ENCODE data around the gene ZNF579. TPM values are rescaled to one million over a fixed set of nuclear protein-coding genes. Genes with fewer than 3 reads are reported as not detected.

Gene ZNF579
- total and polyA plus RNA-seq, 9 of the 15 experiments (the other 6 are each of a cell fraction or from before 2014, with no cell fraction given): 0.06 to 15.9 (median 1.6) TPM

DNA sequence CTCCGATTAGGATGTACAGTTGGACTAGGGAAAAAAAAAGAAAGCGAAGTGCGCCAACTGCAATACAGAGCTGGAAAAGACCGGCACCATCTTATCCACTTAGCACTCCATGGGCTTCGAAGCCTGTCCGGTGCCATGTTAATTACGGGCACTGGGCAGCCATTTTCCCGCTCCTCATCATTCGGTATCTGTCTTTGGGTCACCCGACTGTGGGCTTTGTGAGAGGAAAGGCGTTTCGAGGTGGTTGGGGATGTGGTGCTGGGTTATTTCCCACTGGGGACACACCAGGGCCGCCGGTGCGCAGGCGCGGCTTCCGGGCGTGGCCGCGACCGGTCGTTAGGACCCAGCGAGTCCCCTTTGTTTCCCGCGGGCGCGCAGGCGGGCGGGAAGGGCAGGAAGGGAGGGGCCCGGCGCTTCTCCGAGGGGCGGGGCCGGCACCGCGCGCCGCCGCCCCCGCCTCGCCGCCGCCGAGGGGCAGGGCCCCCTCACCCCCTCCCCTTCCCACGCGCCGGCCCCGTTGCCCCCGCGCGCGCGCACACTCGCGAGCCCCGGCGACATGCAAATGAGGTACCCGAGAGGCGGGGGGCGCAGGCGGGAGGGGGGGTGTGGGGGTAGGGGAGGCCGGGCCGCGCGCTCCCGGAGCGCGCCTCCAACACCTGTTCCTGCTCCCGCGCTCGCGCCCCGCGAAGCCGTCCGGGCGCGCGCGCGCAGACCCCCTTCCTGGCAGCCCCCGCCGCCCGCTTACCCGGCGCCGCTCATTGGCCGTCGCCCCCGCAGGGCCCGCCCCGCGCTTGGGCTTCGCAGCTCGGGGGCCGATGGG lies 19.4 kb upstream of the ZNF579 start, which contains the start of gene ZNF524 (continued):
- TF ChIP-seq ESRRB (CRISPR knock-in tag; IDR thresholded peaks at IDR 0.05; ENCODE audit: borderline replicate concordance) (no peak), ARID2 (IDR thresholded peaks at IDR 0.05) (no peak), SMARCB1 (IDR thresholded peaks at IDR 0.05; ENCODE audit: insufficient read length, low read depth) (no peak), RHOXF2B (CRISPR knock-in tag; conservative IDR thresholded peaks at IDR 0.05) (no peak), TRIM24 (IDR thresholded peaks at IDR 0.05) (0 out of 4 replicates have a peak, but pooled peaks of 1 of the 2 experiments have one; percentile 32), CHD1 (IDR thresholded peaks at IDR 0.05; ENCODE audit: low read length) (peak; percentile 59), FOXP1 (CRISPR knock-in tag; IDR thresholded peaks at IDR 0.05) (peak; percentile 16; the same call in 1 of the 2 replicates), POLR2AphosphoS5 (IDR thresholded peaks at IDR 0.05; ENCODE audit: control insufficient read depth, insufficient read depth, low read depth, low read length) (no peak), HMGN3 (IDR thresholded peaks at IDR 0.05; ENCODE audit: borderline replicate concordance, extremely low read depth, insufficient read length, low read depth, low read length) (no peak), FOXA3 (CRISPR knock-in tag; conservative IDR thresholded peaks at IDR 0.05 in 1 of 2, IDR thresholded peaks at IDR 0.05 in 1 of 2) (no peak), ZNF224 (CRISPR knock-in tag; IDR thresholded peaks at IDR 0.05) (no peak), RBM14 (IDR thresholded peaks at IDR 0.05; ENCODE audit: borderline replicate concordance, insufficient read depth, low read depth, low read length) (no peak), ZNF133 (CRISPR knock-in tag; IDR thresholded peaks at IDR 0.05) (no peak), RBBP5 (IDR thresholded peaks at IDR 0.05; ENCODE audit: borderline replicate concordance, insufficient read depth, low read length, poor library complexity, severe bottlenecking) (peak; percentile 50), THRAP3 (IDR thresholded peaks at IDR 0.05; ENCODE audit: borderline replicate concordance) (no peak), SIRT6 (IDR thresholded peaks at IDR 0.05; ENCODE audit: low read depth, low read length) (no peak), FOXJ2 (tag; IDR thresholded peaks at IDR 0.05) (peak; percentile 85), CBX8 (IDR thresholded peaks at IDR 0.05; ENCODE audit: borderline replicate concordance, extremely low read depth, low read depth, low read length, poor library complexity, severe bottlenecking) (no peak), WHSC1 (IDR thresholded peaks at IDR 0.05; ENCODE audit: low read length) (no peak), MIER1 (IDR thresholded peaks at IDR 0.05; ENCODE audit: low read depth) (no peak), TARDBP (IDR thresholded peaks at IDR 0.05) (no peak)
- TF ChIP-seq, protein P1, sequence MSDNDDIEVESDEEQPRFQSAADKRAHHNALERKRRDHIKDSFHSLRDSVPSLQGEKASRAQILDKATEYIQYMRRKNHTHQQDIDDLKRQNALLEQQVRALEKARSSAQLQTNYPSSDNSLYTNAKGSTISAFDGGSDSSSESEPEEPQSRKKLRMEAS (CRISPR knock-in tag; IDR thresholded peaks at IDR 0.05): no peak; the same call in none of the 2 replicates
- TF ChIP-seq, protein P2, sequence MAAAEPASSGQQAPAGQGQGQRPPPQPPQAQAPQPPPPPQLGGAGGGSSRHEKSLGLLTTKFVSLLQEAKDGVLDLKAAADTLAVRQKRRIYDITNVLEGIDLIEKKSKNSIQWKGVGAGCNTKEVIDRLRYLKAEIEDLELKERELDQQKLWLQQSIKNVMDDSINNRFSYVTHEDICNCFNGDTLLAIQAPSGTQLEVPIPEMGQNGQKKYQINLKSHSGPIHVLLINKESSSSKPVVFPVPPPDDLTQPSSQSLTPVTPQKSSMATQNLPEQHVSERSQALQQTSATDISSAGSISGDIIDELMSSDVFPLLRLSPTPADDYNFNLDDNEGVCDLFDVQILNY (CRISPR knock-in tag; IDR thresholded peaks at IDR 0.05): no peak
- TF ChIP-seq, protein P3, sequence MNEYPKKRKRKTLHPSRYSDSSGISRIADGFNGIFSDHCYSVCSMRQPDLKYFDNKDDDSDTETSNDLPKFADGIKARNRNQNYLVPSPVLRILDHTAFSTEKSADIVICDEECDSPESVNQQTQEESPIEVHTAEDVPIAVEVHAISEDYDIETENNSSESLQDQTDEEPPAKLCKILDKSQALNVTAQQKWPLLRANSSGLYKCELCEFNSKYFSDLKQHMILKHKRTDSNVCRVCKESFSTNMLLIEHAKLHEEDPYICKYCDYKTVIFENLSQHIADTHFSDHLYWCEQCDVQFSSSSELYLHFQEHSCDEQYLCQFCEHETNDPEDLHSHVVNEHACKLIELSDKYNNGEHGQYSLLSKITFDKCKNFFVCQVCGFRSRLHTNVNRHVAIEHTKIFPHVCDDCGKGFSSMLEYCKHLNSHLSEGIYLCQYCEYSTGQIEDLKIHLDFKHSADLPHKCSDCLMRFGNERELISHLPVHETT (CRISPR knock-in tag; conservative IDR thresholded peaks at IDR 0.05 in 1 of 2, IDR thresholded peaks at IDR 0.05 in 1 of 2): peak in 1 of 2 experiments; percentile 83; a peak in 2 of 4 replicates

All from K562 (cell line).